ENCODE measurements around the gene MBP. TPM values are rescaled to one million over a fixed set of nuclear protein-coding genes. Genes with fewer than 3 reads are reported as not detected.
A peak's percentile ranks its signal among the peaks of the same experiment; 100 is the strongest.

The MBP gene
- total RNA-seq, 2 experiments from 2014 or later, result 75.4 to 79.2 TPM

GRCh38 chr18:77046409-77046808 is 86.2 kb downstream of the MBP start:
- DNase-seq (no peak), ATAC-seq (ENCODE audit: poor library complexity) (no peak)
- no peak overlapping the region for H3K4me3 Mint-ChIP-seq
- H3K4me1 Mint-ChIP-seq (ENCODE audit: low read depth), result peaks cover 19% of the 10 kb centered on the region
- Histone ChIP-seq H3K4me1 (ENCODE audit: insufficient read depth, low read length) (peaks cover 12% of the 10 kb centered on the region), H3K9me3 (ENCODE audit: control insufficient read depth in 1 of 2, insufficient read depth in 1 of 2, low read length in 2 of 2) (peaks cover 0 to 3% of the 10 kb centered on the region in 2 experiments), H3K27me3 (ENCODE audit: control insufficient read depth in 1 of 2, insufficient read depth in 2 of 2, low read length in 2 of 2) (no peaks in the 10 kb centered on the region), H3K36me3 (ENCODE audit: insufficient read depth, low read length) (peaks cover 48% of the 10 kb centered on the region), H3K27ac (ENCODE audit: low read depth in 1 of 2, low read length in 2 of 2) (no peak overlapping the region), H3K4me3 (ENCODE audit: low read length) (no peak overlapping the region)
- no peak for TF ChIP-seq CTCF (IDR thresholded peaks at IDR 0.05)
- peaks cover 63% of the 10 kb centered on the region for H3K36me3 Mint-ChIP-seq (ENCODE audit: low read depth)
- no peaks in the 10 kb centered on the region for H3K9me3 Mint-ChIP-seq
- ChIA-PET CTCF (interaction anchor here (1.9 kb wide), 1 partner anchor 46 kb away, joined by 7 read pairs; no protein-coding TSS in a partner anchor), POLR2A (interaction anchor here (0.6 kb wide), 1 partner anchor 37 kb away, joined by 3 read pairs; no protein-coding TSS in a partner anchor)
- H3K27ac Mint-ChIP-seq, result no peak overlapping the region
- no peaks in the 10 kb centered on the region for H3K27me3 Mint-ChIP-seq
- intact Hi-C loops (cut with DNase I, micrococcal nuclease), result no loop called here

- peak overlapping the region; percentile 17 for H3K27ac Mint-ChIP-seq
- peaks cover 0 to 3% of the 10 kb centered on the region in 2 experiments for H3K9me3 ChIP-seq (ENCODE audit: control insufficient read depth in 1 of 2, insufficient read depth in 1 of 2, low read length in 2 of 2)
- H3K27ac ChIP-seq (ENCODE audit: low read depth in 1 of 2, low read length in 2 of 2), result no peak overlapping the region
- peaks cover 63% of the 10 kb centered on the region for H3K36me3 Mint-ChIP-seq (ENCODE audit: low read depth)
- H3K27me3 ChIP-seq (ENCODE audit: control insufficient read depth in 1 of 2, insufficient read depth in 2 of 2, low read length in 2 of 2), result no peaks in the 10 kb centered on the region
- intact Hi-C loops (cut with DNase I, micrococcal nuclease), result no loop called here
- DNase-seq, result no peak
- peaks cover 41% of the 10 kb centered on the region for H3K36me3 ChIP-seq (ENCODE audit: insufficient read depth, low read length)
- no peaks in the 10 kb centered on the region for H3K27me3 Mint-ChIP-seq
- TF ChIP-seq CTCF (IDR thresholded peaks at IDR 0.05), result no peak
- H3K4me3 Mint-ChIP-seq, result no peak overlapping the region
- POLR2A ChIA-PET, result interaction anchor here (0.6 kb wide), 1 partner anchor 38 kb away, joined by 3 read pairs; no protein-coding TSS in a partner anchor
- CTCF ChIA-PET, result no interaction called here
- peaks cover 17% of the 10 kb centered on the region for H3K4me1 Mint-ChIP-seq (ENCODE audit: low read depth)
- ATAC-seq (ENCODE audit: poor library complexity), result no peak
- H3K4me3 ChIP-seq (ENCODE audit: low read length), result no peak overlapping the region
- peaks cover 8% of the 10 kb centered on the region for H3K4me1 ChIP-seq (ENCODE audit: insufficient read depth, low read length)
- no peaks in the 10 kb centered on the region for H3K9me3 Mint-ChIP-seq
Observed at GRCh38 chr18:77045677-77046076, 86.9 kb downstream of the MBP start.

GRCh38 chr18:77044866-77045664 is 87.5 kb downstream of the MBP start:
- H3K4me3 Mint-ChIP-seq, result no peak overlapping the region

More at GRCh38 chr18:77044866-77045664, 87.5 kb downstream of the MBP start:
- ChIA-PET CTCF (no interaction called here), POLR2A (no interaction called here)
- Histone ChIP-seq H3K27ac (ENCODE audit: low read depth in 1 of 2, low read length in 2 of 2) (no peak overlapping the region), H3K36me3 (ENCODE audit: insufficient read depth, low read length) (peaks cover 39% of the 10 kb centered on the region), H3K4me1 (ENCODE audit: insufficient read depth, low read length) (peaks cover 8% of the 10 kb centered on the region), H3K9me3 (ENCODE audit: control insufficient read depth in 1 of 2, insufficient read depth in 1 of 2, low read length in 2 of 2) (peaks cover 0 to 3% of the 10 kb centered on the region in 2 experiments), H3K27me3 (ENCODE audit: control insufficient read depth in 1 of 2, insufficient read depth in 2 of 2, low read length in 2 of 2) (no peaks in the 10 kb centered on the region), H3K4me3 (ENCODE audit: low read length) (no peak overlapping the region)
- Mint-ChIP-seq H3K9me3 (no peaks in the 10 kb centered on the region), H3K36me3 (ENCODE audit: low read depth) (peaks cover 63% of the 10 kb centered on the region), H3K27me3 (no peaks in the 10 kb centered on the region), H3K4me1 (ENCODE audit: low read depth) (peaks cover 21% of the 10 kb centered on the region), H3K27ac (peak overlapping the region; percentile 17)
- ATAC-seq (ENCODE audit: poor library complexity) (no peak), DNase-seq (no peak)
- intact Hi-C loops (cut with DNase I, micrococcal nuclease), result no loop called here
- no peak for TF ChIP-seq CTCF (IDR thresholded peaks at IDR 0.05)
